ENCODE data around the gene NRG3.

- TF ChIP-seq, protein P1, sequence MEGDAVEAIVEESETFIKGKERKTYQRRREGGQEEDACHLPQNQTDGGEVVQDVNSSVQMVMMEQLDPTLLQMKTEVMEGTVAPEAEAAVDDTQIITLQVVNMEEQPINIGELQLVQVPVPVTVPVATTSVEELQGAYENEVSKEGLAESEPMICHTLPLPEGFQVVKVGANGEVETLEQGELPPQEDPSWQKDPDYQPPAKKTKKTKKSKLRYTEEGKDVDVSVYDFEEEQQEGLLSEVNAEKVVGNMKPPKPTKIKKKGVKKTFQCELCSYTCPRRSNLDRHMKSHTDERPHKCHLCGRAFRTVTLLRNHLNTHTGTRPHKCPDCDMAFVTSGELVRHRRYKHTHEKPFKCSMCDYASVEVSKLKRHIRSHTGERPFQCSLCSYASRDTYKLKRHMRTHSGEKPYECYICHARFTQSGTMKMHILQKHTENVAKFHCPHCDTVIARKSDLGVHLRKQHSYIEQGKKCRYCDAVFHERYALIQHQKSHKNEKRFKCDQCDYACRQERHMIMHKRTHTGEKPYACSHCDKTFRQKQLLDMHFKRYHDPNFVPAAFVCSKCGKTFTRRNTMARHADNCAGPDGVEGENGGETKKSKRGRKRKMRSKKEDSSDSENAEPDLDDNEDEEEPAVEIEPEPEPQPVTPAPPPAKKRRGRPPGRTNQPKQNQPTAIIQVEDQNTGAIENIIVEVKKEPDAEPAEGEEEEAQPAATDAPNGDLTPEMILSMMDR (conservative IDR thresholded peaks at IDR 0.05 in 1 of 2, IDR thresholded peaks at IDR 0.05 in 1 of 2; ENCODE audit: low read depth in 1 of 2, low read length in 2 of 2), result no peak
- TF ChIP-seq EZH2 (IDR thresholded peaks at IDR 0.05; ENCODE audit: low read length, missing control alignments), result no peak
Measured at GRCh38 chr10:82722273-82722672, 847.3 kb downstream of the NRG3 start.

All from fibroblast of lung (primary cell).